Neural progenitor cell (in vitro differentiated cells): Measurements from ENCODE around the gene TIPIN. TPM values are rescaled to one million over a fixed set of nuclear protein-coding genes. Genes with fewer than 3 reads are reported as not detected.
A peak's percentile ranks its signal among the peaks of the same experiment; 100 is the strongest.

Experiments
- DNase-seq: peaks from one replicate; pipeline ENCODE4 v3.0.0-alpha.2; 2016; ENCODE audit warnings: low spot score
- H2AFZ ChIP-seq: fragments of 200-600 bp; sonication (generic); replicated peaks from 2 replicates; pipeline ENCODE4 v1.6.1; 2016; ENCODE audit warnings: antibody characterized with exemption
- H3F3A ChIP-seq: fragments of 200-600 bp; sonication (generic); 2 replicates; pipeline ENCODE4 v1.6.1; 2016; ENCODE audit warnings: antibody characterized with exemption, low read depth
- H3K27ac ChIP-seq: fragments of 200-600 bp; sonication (generic); 2 replicates; pipeline ENCODE4 v1.5.1; 2016; ENCODE audit warnings: mild to moderate bottlenecking
- H3K27me3 ChIP-seq: fragments of 200-600 bp; sonication (generic); 2 replicates; pipeline ENCODE4 v1.6.1; 2016; ENCODE audit warnings: mild to moderate bottlenecking, moderate library complexity
- H3K36me3 ChIP-seq: fragments of 200-600 bp; sonication (generic); 2 replicates; pipeline ENCODE4 v1.5.1; 2016
- H3K4me1 ChIP-seq: fragments of 200-600 bp; sonication (generic); 2 replicates; pipeline ENCODE4 v1.6.1; 2016; ENCODE audit warnings: mixed run types
- H3K4me2 ChIP-seq: fragments of 200-600 bp; sonication (generic); 2 replicates; pipeline ENCODE4 v1.6.1; 2016
- H3K4me3 ChIP-seq: fragments of 200-600 bp; sonication (generic); 2 replicates; pipeline ENCODE4 v1.5.1; 2016
- H3K79me2 ChIP-seq: fragments of 200-600 bp; sonication (generic); 2 replicates; pipeline ENCODE4 v1.6.1; 2016; ENCODE audit warnings: low read depth
- H3K9ac ChIP-seq: fragments of 200-600 bp; sonication (generic); 2 replicates; pipeline ENCODE4 v1.6.1; 2016
- H3K9me3 ChIP-seq: fragments of 200-600 bp; sonication (generic); 2 replicates; pipeline ENCODE4 v1.5.1; 2016; ENCODE audit warnings: low read depth
- H4K20me1 ChIP-seq: fragments of 200-600 bp; sonication (generic); 2 replicates; pipeline ENCODE4 v1.6.1; 2016; ENCODE audit warnings: low read depth
- H3K27ac Mint-ChIP-seq: 3 replicates; pipeline ENCODE4 v1.8.0; 2021; ENCODE audit warnings: mixed read lengths
- H3K27me3 Mint-ChIP-seq: 2 replicates; pipeline ENCODE4 v1.8.0; 2022; ENCODE audit warnings: low read depth, mild to moderate bottlenecking, inconsistent platforms, moderate library complexity, mixed read lengths; ENCODE audit not compliant: insufficient read depth
- H3K36me3 Mint-ChIP-seq: 3 replicates; pipeline ENCODE4 v1.8.0; 2021; ENCODE audit warnings: mixed read lengths
- H3K4me1 Mint-ChIP-seq: 3 replicates; pipeline ENCODE4 v1.8.0; 2021; ENCODE audit warnings: mixed read lengths
- H3K4me3 Mint-ChIP-seq: 3 replicates; pipeline ENCODE4 v1.8.0; 2021; ENCODE audit warnings: mild to moderate bottlenecking, moderate library complexity, mixed read lengths
- H3K9me3 Mint-ChIP-seq: 3 replicates; pipeline ENCODE4 v1.8.0; 2020; ENCODE audit warnings: mixed read lengths
- CTCF ChIP-seq: fragments of 200-600 bp; sonication (generic); IDR thresholded peaks from 2 replicates; pipeline ENCODE4 v1.5.1; 2017; ENCODE audit warnings: antibody characterized with exemption, mild to moderate bottlenecking
- EZH2 ChIP-seq: fragments of 200-600 bp; sonication (generic); IDR thresholded peaks from 2 replicates; pipeline ENCODE4 v1.6.1; 2017; ENCODE audit warnings: antibody characterized with exemption, mild to moderate bottlenecking, moderate library complexity
- EZH2phosphoT487 ChIP-seq: fragments of 200-600 bp; sonication (generic); IDR thresholded peaks from 2 replicates; pipeline ENCODE4 v1.6.1; 2017; ENCODE audit warnings: antibody characterized with exemption
- total RNA-seq: library from RNA; depleted of rRNA; stranded (reverse); fragments of >200 nt; gene quantifications from 2 replicates; pipeline ENCODE4 v1.2.3, GENCODE V29; 2015; ENCODE audit warnings: low replicate concordance

Gene TIPIN
- total RNA-seq, 1 donor from 2014 or later, result 28.9 TPM

GRCh38 chr15:66290007-66290406, 66.5 kb downstream of the TIPIN start:
- H3K4me2 ChIP-seq, result no peak overlapping the region
- no peak overlapping the region for H2AFZ ChIP-seq
- DNase-seq, result no peak
- H3K9ac ChIP-seq, result no peak overlapping the region
- H3F3A ChIP-seq, result peaks cover 19% of the 10 kb centered on the region
- no peak overlapping the region for H3K27ac Mint-ChIP-seq
- H3K36me3 ChIP-seq, result no peaks in the 10 kb centered on the region
- H4K20me1 ChIP-seq, result no peaks in the 10 kb centered on the region
- peaks cover 11% of the 10 kb centered on the region for H3K79me2 ChIP-seq
- no peak overlapping the region for H3K4me3 ChIP-seq
- peaks cover 4% of the 10 kb centered on the region for H3K27me3 Mint-ChIP-seq
- H3K4me1 ChIP-seq, result peaks cover 12% of the 10 kb centered on the region
- no peak for TF ChIP-seq CTCF
- TF ChIP-seq EZH2, result no peak
- TF ChIP-seq EZH2phosphoT487, result no peak
- peaks cover 23% of the 10 kb centered on the region for H3K4me1 Mint-ChIP-seq
- H3K9me3 ChIP-seq, result no peaks in the 10 kb centered on the region
- H3K27me3 ChIP-seq, result peaks cover 5% of the 10 kb centered on the region
- H3K36me3 Mint-ChIP-seq, result no peaks in the 10 kb centered on the region
- H3K4me3 Mint-ChIP-seq, result peak overlapping the region; percentile 0
- no peak overlapping the region for H3K27ac ChIP-seq
- H3K9me3 Mint-ChIP-seq, result no peaks in the 10 kb centered on the region

- Histone ChIP-seq H3K36me3 (no peaks in the 10 kb centered on the region), H3K4me3 (no peak overlapping the region), H3K9ac (no peak overlapping the region), H3K27me3 (peaks cover 5% of the 10 kb centered on the region), H3K79me2 (no peaks in the 10 kb centered on the region), H3F3A (peaks cover 13% of the 10 kb centered on the region), H3K4me1 (peaks cover 3% of the 10 kb centered on the region), H3K27ac (no peak overlapping the region), H4K20me1 (no peaks in the 10 kb centered on the region), H3K4me2 (no peak overlapping the region), H3K9me3 (no peaks in the 10 kb centered on the region), H2AFZ (no peak overlapping the region)
- Mint-ChIP-seq H3K9me3 (no peaks in the 10 kb centered on the region), H3K4me3 (no peak overlapping the region), H3K27me3 (no peaks in the 10 kb centered on the region), H3K4me1 (peaks cover 13% of the 10 kb centered on the region), H3K27ac (no peak overlapping the region), H3K36me3 (no peaks in the 10 kb centered on the region)
- TF ChIP-seq CTCF, result no peak
- no peak for TF ChIP-seq EZH2
- TF ChIP-seq EZH2phosphoT487, result no peak
- no peak for DNase-seq
Measured at GRCh38 chr15:66288551-66289185, 67.8 kb downstream of the TIPIN start.

- Histone ChIP-seq H3F3A (peaks cover 13% of the 10 kb centered on the region), H3K79me2 (no peaks in the 10 kb centered on the region), H3K27ac (no peak overlapping the region), H3K36me3 (no peaks in the 10 kb centered on the region), H3K9ac (no peak overlapping the region), H2AFZ (no peak overlapping the region), H3K4me2 (no peak overlapping the region), H3K9me3 (no peaks in the 10 kb centered on the region), H3K4me1 (peaks cover 3% of the 10 kb centered on the region), H3K27me3 (peaks cover 5% of the 10 kb centered on the region), H4K20me1 (no peaks in the 10 kb centered on the region), H3K4me3 (no peak overlapping the region)
- no peak for DNase-seq
- peaks cover 13% of the 10 kb centered on the region for H3K4me1 Mint-ChIP-seq
- TF ChIP-seq CTCF (no peak), EZH2phosphoT487 (no peak), EZH2 (no peak)
- H3K4me3 Mint-ChIP-seq, result no peak overlapping the region
- no peaks in the 10 kb centered on the region for H3K9me3 Mint-ChIP-seq
- no peaks in the 10 kb centered on the region for H3K36me3 Mint-ChIP-seq
- no peak overlapping the region for H3K27ac Mint-ChIP-seq
- no peaks in the 10 kb centered on the region for H3K27me3 Mint-ChIP-seq
Measured at GRCh38 chr15:66288093-66288492, 68.4 kb downstream of the TIPIN start.
